Sigmoid colon (tissue), 7 donors: ENCODE measurements around the gene RBPMS2. TPM values are rescaled to one million over a fixed set of nuclear protein-coding genes. Genes with fewer than 3 reads are reported as not detected.

Experiments used
- DNase-seq: peaks from one replicate; pipeline ENCODE4 v3.0.0-alpha.2; 2019
- H3K27ac ChIP-seq, 4 donors: fragments of 200-600 bp; sonication (generic); one replicate each; pipeline ENCODE4 v1.5.1; 2016 to 2019; ENCODE audit warnings: mild to moderate bottlenecking in 1 of 4
- H3K27me3 ChIP-seq, 3 donors: fragments of 200-600 bp; sonication (generic); one replicate each; pipeline ENCODE4 v1.5.1; 2019; ENCODE audit warnings: mild to moderate bottlenecking in 1 of 3
- H3K36me3 ChIP-seq, 4 donors: fragments of 200-600 bp; sonication (generic); one replicate each; pipeline ENCODE4 v1.5.1; 2016 to 2019
- H3K4me1 ChIP-seq, 4 donors: fragments of 200-600 bp; sonication (generic); one replicate each; pipeline ENCODE4 v1.5.1; 2017 to 2019
- H3K4me3 ChIP-seq, 4 donors: fragments of 200-600 bp; sonication (generic); one replicate each; pipeline ENCODE4 v1.5.1; 2017 to 2019; ENCODE audit warnings: mild to moderate bottlenecking in 2 of 4, moderate library complexity in 1 of 4
- H3K9me3 ChIP-seq, 4 donors: fragments of 200-600 bp in 3 of 4; sonication (generic) in 3 of 4; one replicate each; pipeline versions ENCODE4 v1.5.1 to v1.6.1; 2013 to 2019
- CTCF ChIP-seq, 4 experiments: fragments of 450-650 bp in 3 of 4; fragments of 200-600 bp in 1 of 4; IDR thresholded peaks; one replicate each; pipeline ENCODE4 v1.5.1; 2016 to 2019; ENCODE audit warnings: antibody characterized with exemption in 4 of 4, mild to moderate bottlenecking in 3 of 4, moderate library complexity in 2 of 4
- EP300 ChIP-seq, 4 donors: sonication (generic); formaldehyde crosslinking; IDR thresholded peaks; one replicate each; pipeline ENCODE4 v1.6.1; 2017; ENCODE audit warnings: antibody characterized with exemption in 4 of 4
- POLR2A ChIP-seq, 2 donors: fragments of 450-650 bp; IDR thresholded peaks; one replicate each; pipeline ENCODE4 v1.6.1; 2016; ENCODE audit warnings: antibody characterized with exemption in 2 of 2, mild to moderate bottlenecking in 2 of 2, moderate library complexity in 2 of 2
- POLR2AphosphoS5 ChIP-seq, 4 donors: sonication (generic); formaldehyde crosslinking; IDR thresholded peaks; one replicate each; pipeline ENCODE4 v1.6.1; 2017; ENCODE audit warnings: antibody characterized with exemption in 4 of 4
- WGBS, 2 donors: extraction: QIAGEN DNeasy Blood & Tissue Kit; methylation state at CpG; one replicate each; pipeline ENCODE4 v1.1.7; 2013; 5-methylcytosine and 5-hydroxymethylcytosine counted together
- intact Hi-C: fragments of 100-400 bp; cut with DNase I; formaldehyde crosslinking; loops from one replicate; pipeline ENCODE4 v1.15.1; 2023
- polyA plus RNA-seq, 3 donors: library from polyadenylated mRNA; stranded (reverse); fragments of 200-250 nt; gene quantifications; one replicate each; pipeline ENCODE4 v1.2.3, GENCODE V29; 2013
- total RNA-seq, 4 donors: library from RNA; depleted of rRNA; stranded (reverse); fragments of >200 nt; gene quantifications; one replicate each; pipeline ENCODE4 v1.1.0, GENCODE V29; 2016
- donor health status: healthy with polysubstance abuse.
- donor health status: Bipolar disorder and iron deficiency.
- donor health status: healthy.

Gene RBPMS2
- total and polyA plus RNA-seq, 7 donors = 0.69 to 58.2 (median 22.1) TPM

- Histone ChIP-seq H3K36me3 (no peaks in the 10 kb centered on the region), H3K9me3 (no peaks in the 10 kb centered on the region), H3K27me3 (no peaks in the 10 kb centered on the region), H3K27ac (no peak overlapping the region), H3K4me3 (no peak overlapping the region), H3K4me1 (peaks cover 0 to 26% (median 22%) of the 10 kb centered on the region in 4 donors)
- intact Hi-C loops = no loop called here
- no peak for TF ChIP-seq EP300 (IDR thresholded peaks at IDR 0.05)
- no peak for TF ChIP-seq POLR2A (IDR thresholded peaks at IDR 0.05)
- TF ChIP-seq POLR2AphosphoS5 (IDR thresholded peaks at IDR 0.05) = no peak
- 82 to 86% methylated on average over 6 of the region's 6 CpGs for WGBS, 2 donors
- no peak for DNase-seq
These were observed 37.7 kb upstream of the RBPMS2 start for GRCh38 chr15:64813075-64813474.

- WGBS, 2 donors = 76 to 84% methylated on average over 6 of the region's 6 CpGs
- H3K27ac ChIP-seq = peak overlapping the region; percentile 89 to 91 (median 90)
- H3K4me3 ChIP-seq = no peak overlapping the region
- intact Hi-C loops = loop anchor here (1.0 kb wide), 1 partner anchor 79 kb away; no protein-coding TSS in a partner anchor
- peaks cover 0 to 48% (median 43%) of the 10 kb centered on the region in 4 donors for H3K4me1 ChIP-seq
- DNase-seq = no peak
- H3K36me3 ChIP-seq = no peaks in the 10 kb centered on the region
- TF ChIP-seq POLR2A (IDR thresholded peaks at IDR 0.05) = no peak
- TF ChIP-seq POLR2AphosphoS5 (IDR thresholded peaks at IDR 0.05) = no peak
- no peak for TF ChIP-seq CTCF (IDR thresholded peaks at IDR 0.05)
- no peak for TF ChIP-seq EP300 (IDR thresholded peaks at IDR 0.05)
- no peaks in the 10 kb centered on the region for H3K9me3 ChIP-seq
- H3K27me3 ChIP-seq = no peaks in the 10 kb centered on the region
These were observed 35.3 kb upstream of the RBPMS2 start for GRCh38 chr15:64810497-64811326.

GRCh38 chr15:64809649-64810496 lies 34.5 kb upstream of the RBPMS2 start:
- Histone ChIP-seq H3K36me3 (no peaks in the 10 kb centered on the region), H3K27me3 (no peaks in the 10 kb centered on the region), H3K27ac (peak overlapping the region; percentile 89 to 91 (median 90)), H3K4me3 (no peak overlapping the region), H3K4me1 (peaks cover 0 to 48% (median 43%) of the 10 kb centered on the region in 4 donors), H3K9me3 (no peaks in the 10 kb centered on the region)
- intact Hi-C loops = loop anchor here (1.0 to 5.0 kb wide), 3 partner anchors 70 to 118 kb away; no protein-coding TSS in a partner anchor
- WGBS, 2 donors = 33 to 39% methylated on average over 14 of the region's 14 CpGs
- peak in 1 of 4 donors; percentile 27 for TF ChIP-seq POLR2AphosphoS5 (IDR thresholded peaks at IDR 0.05)
- no peak for TF ChIP-seq EP300 (IDR thresholded peaks at IDR 0.05)
- TF ChIP-seq CTCF (IDR thresholded peaks at IDR 0.05) = peak; percentile 91 to 98 (median 94)
- peak; percentile 93 for DNase-seq

GRCh38 chr15:64808785-64809453 lies 33.5 kb upstream of the RBPMS2 start:
- intact Hi-C loops = loop anchor here (1.0 to 5.0 kb wide), 2 partner anchors 69 to 117 kb away; no protein-coding TSS in a partner anchor
- H3K4me3 ChIP-seq = no peak overlapping the region
- WGBS, 2 donors = 73 to 80% methylated on average over 10 of the region's 10 CpGs
- TF ChIP-seq CTCF (IDR thresholded peaks at IDR 0.05) = no peak
- no peak for TF ChIP-seq EP300 (IDR thresholded peaks at IDR 0.05)
- TF ChIP-seq POLR2AphosphoS5 (IDR thresholded peaks at IDR 0.05) = no peak
- TF ChIP-seq POLR2A (IDR thresholded peaks at IDR 0.05) = no peak
- peaks cover 0 to 48% (median 43%) of the 10 kb centered on the region in 4 donors for H3K4me1 ChIP-seq
- H3K27ac ChIP-seq = peak overlapping the region; percentile 89 to 91 (median 90)
- no peak for DNase-seq
- no peaks in the 10 kb centered on the region for H3K36me3 ChIP-seq
- no peaks in the 10 kb centered on the region for H3K27me3 ChIP-seq
- no peaks in the 10 kb centered on the region for H3K9me3 ChIP-seq
